Dermis lymphatic vessel endothelial cell (primary cell): ENCODE data around the gene NRP2. TPM values are rescaled to one million over a fixed set of nuclear protein-coding genes. Genes with fewer than 3 reads are reported as not detected.

Experiments used
- total RNA-seq: library from RNA; depleted of rRNA; stranded (reverse); fragments of >200 nt; gene quantifications from 2 replicates; pipeline ENCODE4 v1.2.1, GENCODE V29; 2014

The NRP2 gene, protein sequence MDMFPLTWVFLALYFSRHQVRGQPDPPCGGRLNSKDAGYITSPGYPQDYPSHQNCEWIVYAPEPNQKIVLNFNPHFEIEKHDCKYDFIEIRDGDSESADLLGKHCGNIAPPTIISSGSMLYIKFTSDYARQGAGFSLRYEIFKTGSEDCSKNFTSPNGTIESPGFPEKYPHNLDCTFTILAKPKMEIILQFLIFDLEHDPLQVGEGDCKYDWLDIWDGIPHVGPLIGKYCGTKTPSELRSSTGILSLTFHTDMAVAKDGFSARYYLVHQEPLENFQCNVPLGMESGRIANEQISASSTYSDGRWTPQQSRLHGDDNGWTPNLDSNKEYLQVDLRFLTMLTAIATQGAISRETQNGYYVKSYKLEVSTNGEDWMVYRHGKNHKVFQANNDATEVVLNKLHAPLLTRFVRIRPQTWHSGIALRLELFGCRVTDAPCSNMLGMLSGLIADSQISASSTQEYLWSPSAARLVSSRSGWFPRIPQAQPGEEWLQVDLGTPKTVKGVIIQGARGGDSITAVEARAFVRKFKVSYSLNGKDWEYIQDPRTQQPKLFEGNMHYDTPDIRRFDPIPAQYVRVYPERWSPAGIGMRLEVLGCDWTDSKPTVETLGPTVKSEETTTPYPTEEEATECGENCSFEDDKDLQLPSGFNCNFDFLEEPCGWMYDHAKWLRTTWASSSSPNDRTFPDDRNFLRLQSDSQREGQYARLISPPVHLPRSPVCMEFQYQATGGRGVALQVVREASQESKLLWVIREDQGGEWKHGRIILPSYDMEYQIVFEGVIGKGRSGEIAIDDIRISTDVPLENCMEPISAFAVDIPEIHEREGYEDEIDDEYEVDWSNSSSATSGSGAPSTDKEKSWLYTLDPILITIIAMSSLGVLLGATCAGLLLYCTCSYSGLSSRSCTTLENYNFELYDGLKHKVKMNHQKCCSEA
- total RNA-seq, result 215 and 309 TPM in 2 replicates

DNA sequence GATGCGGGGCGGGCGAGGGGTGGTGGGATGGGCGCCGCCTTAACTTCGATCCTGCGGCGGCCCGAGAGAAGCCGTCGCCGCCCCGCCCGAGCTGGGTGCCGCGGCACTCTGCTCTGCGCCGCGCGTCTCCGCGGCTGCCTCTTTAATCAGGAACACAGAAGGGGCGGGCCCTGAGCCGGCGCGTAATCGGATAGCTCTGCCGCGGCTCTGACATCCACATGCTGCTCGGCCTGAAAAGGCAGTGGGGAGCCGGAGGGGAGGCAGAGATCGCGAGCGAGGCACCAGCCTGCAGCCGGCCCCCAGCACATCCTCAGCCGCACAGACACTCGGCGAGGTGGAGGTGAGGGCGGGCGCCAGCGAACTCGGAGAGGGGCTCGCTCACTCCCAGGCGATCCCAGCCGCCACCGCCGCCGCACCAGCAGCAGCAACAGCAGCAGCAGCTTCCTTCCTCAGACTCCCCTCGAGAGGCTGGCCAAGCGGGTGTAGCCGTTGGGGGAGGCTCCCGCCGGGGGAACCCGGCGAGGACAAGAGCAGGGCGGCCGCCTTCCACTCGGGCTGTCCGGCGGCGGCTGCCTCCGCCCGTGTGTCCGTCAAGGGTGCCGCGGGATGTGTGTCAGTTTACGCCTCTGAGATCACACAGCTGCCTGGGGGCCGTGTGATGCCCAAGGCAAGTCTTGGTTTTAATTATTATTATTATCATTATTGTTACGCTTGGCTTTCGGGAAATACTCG lies at the start of gene NRP2:
NRP2 (plus strand) TSS at position 263 of the 732 bp plus-strand sequence. CDS start 790 bp downstream, outside the sequence.

